Ishikawa (cell line): ENCODE measurements around the gene STK32C.

ENCODE experiments used
- CEBPB ChIP-seq: IDR thresholded peaks from 2 replicates; pipeline ENCODE4 v1.6.1; 2012
- CREB1 ChIP-seq: IDR thresholded peaks from 2 replicates; pipeline ENCODE4 v1.6.1; 2012; ENCODE audit warnings: low read depth
- EGR1 ChIP-seq: IDR thresholded peaks from 2 replicates; pipeline ENCODE4 v1.6.1; 2012
- EP300 ChIP-seq: IDR thresholded peaks from 2 replicates; pipeline ENCODE4 v1.6.1; 2012; ENCODE audit warnings: borderline replicate concordance
- FOXM1 ChIP-seq: IDR thresholded peaks from 2 replicates; pipeline ENCODE4 v1.6.1; 2012; ENCODE audit warnings: low read depth, borderline replicate concordance
- NFIC ChIP-seq: IDR thresholded peaks from 2 replicates; pipeline ENCODE4 v1.6.1; 2012
- RAD21 ChIP-seq: IDR thresholded peaks from 2 replicates; pipeline ENCODE4 v1.6.1; 2012; ENCODE audit warnings: low read depth
- TAF1 ChIP-seq: IDR thresholded peaks from 2 replicates; pipeline ENCODE4 v1.6.1; 2012; ENCODE audit warnings: low read depth, mild to moderate bottlenecking
- TCF12 ChIP-seq: IDR thresholded peaks from 2 replicates; pipeline ENCODE4 v1.6.1; 2012; ENCODE audit warnings: low read depth
- TEAD4 ChIP-seq: IDR thresholded peaks from 2 replicates; pipeline ENCODE4 v1.6.1; 2012
- YY1 ChIP-seq: IDR thresholded peaks from 2 replicates; pipeline ENCODE4 v1.6.1; 2012; ENCODE audit warnings: low read depth
- ZBTB7A ChIP-seq: IDR thresholded peaks from 2 replicates; pipeline ENCODE4 v1.6.1; 2012; ENCODE audit warnings: low read depth
- TF ChIP-seq, protein P1 (sequence below): IDR thresholded peaks from 2 replicates; pipeline ENCODE4 v1.6.1; 2012; ENCODE audit warnings: low read depth, mild to moderate bottlenecking
- TF ChIP-seq, protein P2 (sequence below): IDR thresholded peaks from 2 replicates; pipeline ENCODE4 v1.6.1; 2012
- TF ChIP-seq, protein P3 (sequence below): IDR thresholded peaks from 2 replicates; pipeline ENCODE4 v1.6.1; 2012

STK32C gene

DNA sequence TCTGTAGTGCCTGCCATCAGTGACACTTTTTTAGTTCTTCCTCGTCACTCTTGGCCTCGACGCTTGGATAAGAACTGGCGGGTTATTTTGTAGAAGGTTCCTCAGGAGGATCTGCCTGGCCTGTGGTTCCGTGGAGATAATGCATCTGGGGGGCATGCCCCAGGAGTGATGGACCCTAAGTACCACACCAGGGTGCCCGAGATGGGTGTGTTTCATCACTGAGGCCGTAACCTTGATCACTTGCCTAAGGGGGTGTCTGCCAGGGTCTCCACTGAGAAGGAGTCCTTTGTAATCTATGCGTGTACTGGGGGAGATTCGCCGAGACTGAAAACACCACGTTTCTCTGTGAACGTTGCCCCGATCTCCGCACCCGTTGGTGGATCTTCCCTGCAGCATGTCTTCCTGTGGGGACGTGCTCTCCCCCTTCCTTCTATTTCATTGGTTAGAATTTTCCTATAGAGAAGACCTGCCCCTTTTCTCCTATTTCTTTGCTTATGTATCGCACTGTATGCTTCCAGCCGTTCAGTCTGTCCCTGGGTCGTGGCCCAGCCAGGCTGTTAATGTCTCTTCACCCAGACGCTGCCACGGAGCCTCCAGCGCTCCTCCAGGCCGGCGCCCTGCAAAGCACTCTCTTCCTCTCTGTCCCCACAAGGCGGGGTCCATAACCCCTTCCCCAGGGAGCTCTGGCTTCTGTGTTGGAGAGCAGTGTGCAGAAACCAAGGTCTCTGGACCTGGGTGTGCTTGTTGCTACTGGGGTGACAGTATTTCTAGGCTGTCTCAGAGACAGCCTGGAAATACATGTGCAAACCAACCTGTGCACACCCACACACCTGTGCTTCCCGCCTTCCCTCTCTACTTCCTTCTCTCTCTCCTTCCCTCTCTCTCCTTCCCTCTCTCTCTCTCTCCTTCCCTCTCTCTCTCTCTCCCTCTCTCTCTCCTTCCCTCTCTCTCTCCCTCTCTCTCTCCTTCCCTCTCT lies 135.4 kb downstream of the STK32C start:
- TF ChIP-seq, protein P1, sequence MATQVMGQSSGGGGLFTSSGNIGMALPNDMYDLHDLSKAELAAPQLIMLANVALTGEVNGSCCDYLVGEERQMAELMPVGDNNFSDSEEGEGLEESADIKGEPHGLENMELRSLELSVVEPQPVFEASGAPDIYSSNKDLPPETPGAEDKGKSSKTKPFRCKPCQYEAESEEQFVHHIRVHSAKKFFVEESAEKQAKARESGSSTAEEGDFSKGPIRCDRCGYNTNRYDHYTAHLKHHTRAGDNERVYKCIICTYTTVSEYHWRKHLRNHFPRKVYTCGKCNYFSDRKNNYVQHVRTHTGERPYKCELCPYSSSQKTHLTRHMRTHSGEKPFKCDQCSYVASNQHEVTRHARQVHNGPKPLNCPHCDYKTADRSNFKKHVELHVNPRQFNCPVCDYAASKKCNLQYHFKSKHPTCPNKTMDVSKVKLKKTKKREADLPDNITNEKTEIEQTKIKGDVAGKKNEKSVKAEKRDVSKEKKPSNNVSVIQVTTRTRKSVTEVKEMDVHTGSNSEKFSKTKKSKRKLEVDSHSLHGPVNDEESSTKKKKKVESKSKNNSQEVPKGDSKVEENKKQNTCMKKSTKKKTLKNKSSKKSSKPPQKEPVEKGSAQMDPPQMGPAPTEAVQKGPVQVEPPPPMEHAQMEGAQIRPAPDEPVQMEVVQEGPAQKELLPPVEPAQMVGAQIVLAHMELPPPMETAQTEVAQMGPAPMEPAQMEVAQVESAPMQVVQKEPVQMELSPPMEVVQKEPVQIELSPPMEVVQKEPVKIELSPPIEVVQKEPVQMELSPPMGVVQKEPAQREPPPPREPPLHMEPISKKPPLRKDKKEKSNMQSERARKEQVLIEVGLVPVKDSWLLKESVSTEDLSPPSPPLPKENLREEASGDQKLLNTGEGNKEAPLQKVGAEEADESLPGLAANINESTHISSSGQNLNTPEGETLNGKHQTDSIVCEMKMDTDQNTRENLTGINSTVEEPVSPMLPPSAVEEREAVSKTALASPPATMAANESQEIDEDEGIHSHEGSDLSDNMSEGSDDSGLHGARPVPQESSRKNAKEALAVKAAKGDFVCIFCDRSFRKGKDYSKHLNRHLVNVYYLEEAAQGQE = no peak
- TF ChIP-seq CREB1 (no peak), CEBPB (no peak), NFIC (no peak), TCF12 (no peak), TEAD4 (no peak), EGR1 (no peak)

DNA sequence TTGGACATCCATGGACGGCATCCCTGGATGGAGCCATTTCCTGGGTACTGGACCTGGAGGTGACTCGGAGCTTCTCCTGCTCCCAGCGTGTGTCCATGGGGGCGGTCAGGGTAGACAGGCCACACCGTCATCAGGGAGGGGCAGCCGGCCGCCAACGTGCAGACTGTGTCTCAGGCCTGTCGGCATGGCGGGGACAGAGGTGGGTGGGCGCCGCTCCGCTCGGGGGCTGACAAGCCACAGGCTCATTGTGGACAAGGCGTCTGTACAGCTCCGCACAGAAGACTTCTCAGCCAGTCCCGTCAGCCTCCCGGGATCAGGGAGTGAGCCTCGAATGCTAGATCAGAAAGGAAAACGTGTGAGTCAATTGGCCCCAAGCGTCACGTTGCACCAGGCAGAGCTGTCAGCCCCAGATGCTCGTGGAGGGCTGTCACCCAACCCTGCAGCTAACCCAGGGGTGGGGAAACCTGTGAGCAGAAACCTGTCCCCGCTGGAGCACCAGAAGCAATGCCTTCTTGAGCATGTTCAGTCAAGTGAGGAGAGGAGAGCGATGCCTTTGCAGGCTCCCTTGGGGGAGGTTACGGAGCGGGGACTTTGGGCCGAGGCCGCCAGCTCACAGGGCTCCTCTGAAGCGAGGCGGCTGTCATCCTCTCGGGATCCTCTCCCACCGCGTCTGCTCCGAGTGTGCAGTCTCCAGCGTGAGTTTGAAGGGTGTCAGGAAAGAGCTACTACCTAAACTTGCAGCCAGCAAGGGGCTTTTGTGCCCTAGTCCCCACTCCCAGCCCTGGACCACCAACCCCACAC lies 137.0 kb downstream of the STK32C start:
- TF ChIP-seq YY1 (no peak), ZBTB7A (no peak), CREB1 (no peak), NFIC (no peak)
- TF ChIP-seq, protein P2, sequence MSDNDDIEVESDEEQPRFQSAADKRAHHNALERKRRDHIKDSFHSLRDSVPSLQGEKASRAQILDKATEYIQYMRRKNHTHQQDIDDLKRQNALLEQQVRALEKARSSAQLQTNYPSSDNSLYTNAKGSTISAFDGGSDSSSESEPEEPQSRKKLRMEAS = no peak

DNA sequence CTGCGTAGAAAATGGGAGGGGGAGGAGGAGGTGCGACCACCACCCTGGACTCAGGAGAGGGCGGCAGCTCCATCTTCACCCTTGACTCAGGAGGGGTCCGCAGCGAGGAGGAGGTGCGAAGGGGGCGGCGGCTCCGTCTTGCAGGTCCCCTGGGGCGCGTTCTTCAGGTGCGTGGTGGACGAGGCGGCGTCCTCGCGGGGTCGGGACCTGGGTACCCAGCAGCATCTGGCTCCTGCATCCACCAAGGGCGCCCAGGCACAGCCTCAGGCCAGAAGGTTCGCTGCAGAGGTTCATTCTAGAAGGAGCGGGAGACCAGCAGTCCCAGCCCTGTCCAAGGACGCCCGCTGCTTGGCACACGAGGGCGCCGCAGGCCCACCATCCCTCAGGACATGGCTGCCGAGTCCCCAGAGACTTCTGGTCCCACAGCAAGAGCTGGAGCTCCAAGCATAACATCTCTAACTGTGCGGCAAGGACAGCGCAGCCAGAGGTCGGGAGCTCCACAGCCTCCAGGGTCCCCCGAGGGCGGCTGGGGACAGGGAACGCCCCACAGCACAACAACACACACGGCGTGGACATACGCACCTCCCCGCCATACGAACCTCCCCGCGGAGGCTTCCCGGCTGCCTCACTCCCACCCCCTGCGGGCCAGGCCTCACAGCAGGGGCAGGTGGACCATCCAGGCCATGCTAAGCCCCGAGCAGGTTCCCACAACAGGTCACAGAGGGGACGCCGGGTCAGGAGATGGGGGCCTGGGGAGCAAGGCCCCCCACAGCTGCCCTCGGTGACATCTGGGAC lies 137.8 kb downstream of the STK32C start:
- TF ChIP-seq TAF1 = no peak
- peak; percentile 35; the same call in 1 of the 2 replicates for TF ChIP-seq RAD21

DNA sequence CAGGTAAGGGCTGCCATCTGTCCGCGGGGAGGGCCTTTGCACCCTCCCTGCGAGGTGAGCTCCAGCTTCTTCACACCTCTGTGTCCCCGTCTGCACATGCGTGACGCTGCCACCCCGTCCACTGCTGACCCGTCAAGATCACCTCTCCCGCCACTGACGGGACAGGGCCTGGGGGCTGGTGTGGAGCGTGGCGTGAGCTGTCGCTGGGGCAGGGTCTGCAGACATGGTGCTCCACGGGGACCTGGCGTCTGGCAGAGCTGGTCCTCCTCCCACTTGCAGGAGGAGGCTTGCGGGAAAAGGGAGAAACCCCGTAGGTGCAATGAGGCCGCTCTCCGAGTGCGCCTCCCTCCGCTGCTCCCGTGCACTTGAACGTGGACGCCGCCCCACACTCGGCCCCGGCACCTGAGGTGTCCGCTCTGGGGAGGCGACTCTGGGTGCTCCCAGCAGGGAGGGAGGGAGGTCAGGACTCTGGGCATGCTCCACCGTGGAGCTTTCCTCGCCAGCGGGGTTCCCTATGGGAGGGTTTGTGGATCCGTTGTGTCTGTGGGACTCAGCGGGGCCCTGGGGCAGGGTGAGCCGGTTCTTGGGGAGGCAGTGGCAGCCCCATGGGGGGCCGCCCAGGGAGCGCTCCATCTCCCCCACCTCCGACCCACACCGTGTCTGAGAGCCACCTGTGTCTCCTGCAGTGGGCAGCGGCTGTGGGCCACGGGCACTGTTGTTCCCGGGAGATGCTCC lies 138.6 kb downstream of the STK32C start:
- no peak for TF ChIP-seq CEBPB
- TF ChIP-seq, protein P2 = no peak
- TF ChIP-seq RAD21 = no peak
- no peak for TF ChIP-seq YY1
- no peak for TF ChIP-seq FOXM1
- TF ChIP-seq, protein P1 = no peak
- TF ChIP-seq EP300 = no peak
- TF ChIP-seq TCF12 = no peak
- TF ChIP-seq TEAD4 = no peak
- TF ChIP-seq NFIC = no peak
- TF ChIP-seq ZBTB7A = no peak
- TF ChIP-seq TAF1 = no peak
- TF ChIP-seq EGR1 = no peak
- TF ChIP-seq, protein P3, sequence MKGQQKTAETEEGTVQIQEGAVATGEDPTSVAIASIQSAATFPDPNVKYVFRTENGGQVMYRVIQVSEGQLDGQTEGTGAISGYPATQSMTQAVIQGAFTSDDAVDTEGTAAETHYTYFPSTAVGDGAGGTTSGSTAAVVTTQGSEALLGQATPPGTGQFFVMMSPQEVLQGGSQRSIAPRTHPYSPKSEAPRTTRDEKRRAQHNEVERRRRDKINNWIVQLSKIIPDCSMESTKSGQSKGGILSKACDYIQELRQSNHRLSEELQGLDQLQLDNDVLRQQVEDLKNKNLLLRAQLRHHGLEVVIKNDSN = no peak
- TF ChIP-seq CREB1 = no peak

DNA sequence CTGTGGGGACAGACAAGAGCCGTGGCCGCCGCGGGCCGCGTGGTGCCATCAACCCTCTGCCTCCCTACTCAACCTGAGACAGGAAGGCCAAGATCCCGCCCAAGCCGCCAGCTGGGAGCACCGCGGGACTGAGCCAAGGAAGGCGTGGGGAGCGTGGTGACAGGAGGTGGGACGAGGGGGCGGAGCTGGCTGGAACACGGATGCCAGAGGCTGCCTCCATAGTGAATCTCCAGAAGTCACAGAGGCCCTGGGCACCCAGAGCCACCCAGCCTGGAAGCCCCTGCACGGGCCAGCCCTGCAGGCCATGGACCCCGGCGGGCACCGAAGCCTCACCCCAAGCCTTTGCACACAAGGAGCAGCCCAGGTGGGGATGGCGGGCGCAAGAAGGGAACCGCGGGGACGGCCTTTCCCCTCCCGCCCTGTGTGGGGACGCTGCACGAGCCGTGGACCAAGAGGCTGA lies 139.1 kb downstream of the STK32C start:
- TF ChIP-seq TAF1 = no peak
- no peak for TF ChIP-seq TCF12
- TF ChIP-seq CEBPB = no peak
- TF ChIP-seq, protein P1 = no peak
- no peak for TF ChIP-seq ZBTB7A
- no peak for TF ChIP-seq CREB1
